Measurements from ENCODE around the gene CBFA2T2.

Gene CBFA2T2

GRCh38 chr20:33663161-33664084 lies 173.5 kb downstream of the CBFA2T2 start:
- Histone ChIP-seq H3K36me3 (ENCODE audit: insufficient read depth, low read length) (peaks cover 3% of the 10 kb centered on the region), H2AFZ (ENCODE audit: low read depth, low read length) (peak overlapping the region; percentile 62), H3K9me3 (ENCODE audit: low read length) (no peaks in the 10 kb centered on the region), H3K4me1 (ENCODE audit: insufficient read depth, low read length) (peaks cover 15% of the 10 kb centered on the region), H3K27me3 (ENCODE audit: insufficient read depth, low read length) (no peaks in the 10 kb centered on the region), H3K4me3 (ENCODE audit: low read length) (peak overlapping the region; percentile 55)

DNA sequence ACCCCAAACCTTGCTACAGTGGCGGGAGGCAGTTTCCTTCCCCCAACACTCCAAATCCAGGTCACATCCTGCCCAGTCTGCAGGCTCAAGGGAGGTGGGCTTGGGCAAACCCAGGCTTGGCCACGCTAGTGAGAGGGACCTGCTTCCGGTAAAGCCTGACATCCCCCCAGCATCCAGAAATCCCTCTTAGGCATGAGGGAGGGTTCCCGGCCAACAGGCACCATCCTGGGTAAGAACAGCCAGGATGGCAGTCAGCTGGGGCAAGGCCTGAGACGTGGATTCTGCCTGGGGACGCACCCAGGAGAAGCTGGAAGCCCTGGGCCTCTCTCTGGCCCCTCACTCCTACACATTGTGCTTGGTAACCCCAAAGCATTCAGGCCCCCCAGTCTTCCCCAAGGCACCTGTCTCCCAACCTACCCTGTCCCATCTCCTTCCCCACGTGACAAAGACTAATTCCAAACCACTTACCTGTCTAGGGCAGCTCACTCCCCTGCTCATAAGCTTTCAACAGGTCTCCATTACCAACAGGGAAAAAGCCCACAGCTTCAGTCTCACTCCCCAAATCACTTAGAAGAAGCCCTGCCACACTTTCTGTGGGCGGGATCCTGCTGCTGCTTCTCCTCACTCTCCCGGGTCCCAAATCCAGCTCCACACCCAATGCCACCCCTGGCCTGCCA lies 174.3 kb downstream of the CBFA2T2 start:
- H3K4me3 ChIP-seq (ENCODE audit: low read length) = peak overlapping the region; percentile 55
- no peaks in the 10 kb centered on the region for H3K27me3 ChIP-seq (ENCODE audit: insufficient read depth, low read length)
- peaks cover 15% of the 10 kb centered on the region for H3K4me1 ChIP-seq (ENCODE audit: insufficient read depth, low read length)
- H2AFZ ChIP-seq (ENCODE audit: low read depth, low read length) = peak overlapping the region; percentile 62
- H3K9me3 ChIP-seq (ENCODE audit: low read length) = no peaks in the 10 kb centered on the region
- H3K36me3 ChIP-seq (ENCODE audit: insufficient read depth, low read length) = peaks cover 5% of the 10 kb centered on the region

DNA sequence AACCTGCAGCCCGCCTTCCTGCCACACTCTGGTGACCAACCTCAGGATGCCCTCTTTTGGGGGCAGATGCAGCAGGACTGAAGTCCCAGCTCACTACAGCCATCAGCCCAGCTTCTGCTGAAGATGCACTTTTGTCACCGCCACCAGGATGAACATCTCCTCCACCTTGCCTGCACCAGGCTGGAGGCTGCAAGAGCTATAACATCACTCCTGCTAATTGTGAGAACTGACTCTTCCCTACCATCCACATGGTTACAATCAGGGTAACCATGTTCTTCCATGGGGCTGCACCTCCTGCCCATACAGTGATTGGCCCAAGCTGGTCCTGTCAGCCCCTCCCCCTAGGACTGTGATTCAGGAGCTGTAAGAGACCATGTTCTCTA lies 174.9 kb downstream of the CBFA2T2 start:
- Histone ChIP-seq H2AFZ (ENCODE audit: low read depth, low read length) (no peak overlapping the region), H3K4me3 (ENCODE audit: low read length) (no peak overlapping the region), H3K4me1 (ENCODE audit: insufficient read depth, low read length) (peaks cover 15% of the 10 kb centered on the region)

GRCh38 chr20:33666293-33667244 lies 176.7 kb downstream of the CBFA2T2 start, which contains the start of gene ACTL10:
Gene ACTL10 (plus strand): TSS chr20:33666943. CDS start chr20:33667498, 555 bp downstream.
- H2AFZ ChIP-seq (ENCODE audit: low read depth, low read length) = no peak within 1 kb of the TSS
- no peaks in the 10 kb centered on the region for H3K27me3 ChIP-seq (ENCODE audit: insufficient read depth, low read length)

More for the DNA sequence above, 174.9 kb downstream of the CBFA2T2 start:
- no peaks in the 10 kb centered on the region for H3K9me3 ChIP-seq (ENCODE audit: low read length)
- no peaks in the 10 kb centered on the region for H3K27me3 ChIP-seq (ENCODE audit: insufficient read depth, low read length)
- H3K36me3 ChIP-seq (ENCODE audit: insufficient read depth, low read length) = peaks cover 11% of the 10 kb centered on the region

GRCh38 chr20:33667245-33667675 lies 177.4 kb downstream of the CBFA2T2 start:
- H3K4me3 ChIP-seq (ENCODE audit: low read length) = no peak overlapping the region
- no peaks in the 10 kb centered on the region for H3K27me3 ChIP-seq (ENCODE audit: insufficient read depth, low read length)
- peaks cover 15% of the 10 kb centered on the region for H3K4me1 ChIP-seq (ENCODE audit: insufficient read depth, low read length)
- peaks cover 15% of the 10 kb centered on the region for H3K36me3 ChIP-seq (ENCODE audit: insufficient read depth, low read length)
- H2AFZ ChIP-seq (ENCODE audit: low read depth, low read length) = no peak overlapping the region
- H3K9me3 ChIP-seq (ENCODE audit: low read length) = no peaks in the 10 kb centered on the region

More at GRCh38 chr20:33666293-33667244, 176.7 kb downstream of the CBFA2T2 start, which contains the start of gene ACTL10:
- Histone ChIP-seq H3K4me3 (ENCODE audit: low read length) (no peak within 1 kb of the TSS), H3K36me3 (ENCODE audit: insufficient read depth, low read length) (peaks cover 15% of the 10 kb centered on the region), H3K4me1 (ENCODE audit: insufficient read depth, low read length) (peaks cover 15% of the 10 kb centered on the region), H3K9me3 (ENCODE audit: low read length) (no peaks in the 10 kb centered on the region)

DNA sequence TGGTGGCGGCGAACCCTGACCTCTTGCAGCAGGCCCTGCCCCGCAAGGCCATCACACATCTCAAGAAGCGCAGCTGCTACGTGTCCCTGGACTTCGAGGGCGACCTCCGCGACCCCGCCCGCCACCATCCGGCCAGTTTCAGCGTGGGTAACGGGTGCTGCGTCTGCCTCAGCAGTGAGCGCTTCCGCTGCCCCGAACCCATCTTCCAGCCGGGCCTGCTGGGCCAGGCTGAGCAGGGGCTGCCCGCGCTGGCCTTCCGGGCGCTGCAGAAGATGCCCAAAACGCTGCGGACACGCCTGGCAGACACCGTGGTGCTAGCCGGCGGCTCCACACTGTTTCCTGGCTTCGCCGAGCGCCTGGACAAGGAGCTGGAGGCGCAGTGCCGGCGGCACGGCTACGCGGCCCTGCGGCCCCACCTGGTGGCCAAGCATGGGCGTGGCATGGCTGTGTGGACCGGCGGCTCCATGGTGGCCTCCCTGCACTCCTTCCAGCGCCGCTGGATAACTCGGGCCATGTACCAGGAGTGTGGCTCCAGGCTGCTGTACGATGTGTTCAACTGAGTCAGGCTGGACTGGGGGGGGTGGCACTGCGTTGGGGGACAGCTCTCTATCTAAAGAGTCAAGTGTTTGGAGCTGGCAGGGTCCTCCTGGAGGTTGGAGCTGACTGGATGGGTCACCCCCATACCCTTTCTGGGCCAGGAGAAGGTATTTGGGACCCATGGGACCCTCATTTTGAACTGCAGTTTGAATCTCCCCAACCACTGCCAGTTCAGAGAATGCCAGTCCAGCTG lies 178.0 kb downstream of the CBFA2T2 start:
- Histone ChIP-seq H3K27me3 (ENCODE audit: insufficient read depth, low read length) (no peaks in the 10 kb centered on the region), H2AFZ (ENCODE audit: low read depth, low read length) (no peak overlapping the region), H3K4me3 (ENCODE audit: low read length) (no peak overlapping the region), H3K36me3 (ENCODE audit: insufficient read depth, low read length) (peaks cover 15% of the 10 kb centered on the region), H3K9me3 (ENCODE audit: low read length) (no peaks in the 10 kb centered on the region), H3K4me1 (ENCODE audit: insufficient read depth, low read length) (peaks cover 13% of the 10 kb centered on the region)

GRCh38 chr20:33668466-33669155 lies 178.7 kb downstream of the CBFA2T2 start:
- Histone ChIP-seq H2AFZ (ENCODE audit: low read depth, low read length) (no peak overlapping the region), H3K27me3 (ENCODE audit: insufficient read depth, low read length) (no peaks in the 10 kb centered on the region)

DNA sequence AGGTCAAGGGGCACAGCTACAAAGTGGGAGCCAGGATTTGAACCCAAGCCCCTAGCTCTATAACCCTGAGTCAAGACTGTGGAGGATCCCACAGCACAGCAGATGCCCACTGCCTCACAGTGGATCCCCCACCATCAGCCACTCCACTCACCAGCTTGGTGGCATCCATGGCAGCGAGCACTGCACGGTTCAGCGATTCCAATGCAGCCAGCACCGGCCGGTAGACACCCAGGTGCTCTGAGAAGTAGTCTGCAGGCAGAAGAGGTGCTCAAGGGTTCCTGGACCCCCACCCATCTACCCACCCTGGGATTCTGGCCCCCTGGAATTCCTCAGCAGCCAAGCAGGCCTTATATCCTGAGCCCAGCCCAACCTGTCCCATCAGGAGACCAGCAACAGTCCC lies 179.3 kb downstream of the CBFA2T2 start:
- Histone ChIP-seq H3K4me3 (ENCODE audit: low read length) (no peak overlapping the region), H3K36me3 (ENCODE audit: insufficient read depth, low read length) (peaks cover 15% of the 10 kb centered on the region), H3K27me3 (ENCODE audit: insufficient read depth, low read length) (no peaks in the 10 kb centered on the region), H3K4me1 (ENCODE audit: insufficient read depth, low read length) (peaks cover 13% of the 10 kb centered on the region), H2AFZ (ENCODE audit: low read depth, low read length) (no peak overlapping the region), H3K9me3 (ENCODE audit: low read length) (no peaks in the 10 kb centered on the region)

More at GRCh38 chr20:33668466-33669155, 178.7 kb downstream of the CBFA2T2 start:
- H3K4me1 ChIP-seq (ENCODE audit: insufficient read depth, low read length) = peaks cover 15% of the 10 kb centered on the region
- H3K36me3 ChIP-seq (ENCODE audit: insufficient read depth, low read length) = peaks cover 15% of the 10 kb centered on the region
- H3K9me3 ChIP-seq (ENCODE audit: low read length) = no peaks in the 10 kb centered on the region
- no peak overlapping the region for H3K4me3 ChIP-seq (ENCODE audit: low read length)

- Histone ChIP-seq H3K9me3 (ENCODE audit: low read length) (no peaks in the 10 kb centered on the region), H3K27me3 (ENCODE audit: insufficient read depth, low read length) (no peaks in the 10 kb centered on the region), H3K4me3 (ENCODE audit: low read length) (no peak overlapping the region), H2AFZ (ENCODE audit: low read depth, low read length) (no peak overlapping the region), H3K36me3 (ENCODE audit: insufficient read depth, low read length) (peaks cover 15% of the 10 kb centered on the region), H3K4me1 (ENCODE audit: insufficient read depth, low read length) (peaks cover 16% of the 10 kb centered on the region)
Observed at GRCh38 chr20:33669873-33670640, 180.2 kb downstream of the CBFA2T2 start.

- peaks cover 24% of the 10 kb centered on the region for H3K4me1 ChIP-seq (ENCODE audit: insufficient read depth, low read length)
- H3K9me3 ChIP-seq (ENCODE audit: low read length) = no peaks in the 10 kb centered on the region
- H3K36me3 ChIP-seq (ENCODE audit: insufficient read depth, low read length) = peaks cover 15% of the 10 kb centered on the region
- H3K4me3 ChIP-seq (ENCODE audit: low read length) = no peak overlapping the region
- no peaks in the 10 kb centered on the region for H3K27me3 ChIP-seq (ENCODE audit: insufficient read depth, low read length)
- no peak overlapping the region for H2AFZ ChIP-seq (ENCODE audit: low read depth, low read length)
Observed at GRCh38 chr20:33670715-33671499, 181.0 kb downstream of the CBFA2T2 start.
